LNCaP clone FGC (cell line): Measurements from ENCODE around the gene BCAR3.
"Not testable (repeated sequence)": the region's sequence is repeated elsewhere in the genome, so short reads cannot be mapped to it uniquely, and the experiment has no call there.

ENCODE experiments used
- DNase-seq: peaks from one replicate; pipeline ENCODE4 v3.0.0-alpha.2; 2011; ENCODE audit warnings: low read depth
- H3K4me3 ChIP-seq: 2 replicates; pipeline ENCODE4 v1.5.1; 2011; ENCODE audit warnings: mild to moderate bottlenecking, low read depth, low read length, control low read depth
- CTCF ChIP-seq: IDR thresholded peaks from 2 replicates; pipeline ENCODE4 v1.5.1; 2012; ENCODE audit warnings: mild to moderate bottlenecking; ENCODE audit not compliant: control insufficient read depth, insufficient read depth; ENCODE audit errors: extremely low read depth

Gene BCAR3

GRCh38 chr1:93675931-93676330, 5.7 kb downstream of the BCAR3 start:
- no peak for DNase-seq
- no peak overlapping the region for H3K4me3 ChIP-seq
- no peak for TF ChIP-seq CTCF

GRCh38 chr1:93675271-93675670, 6.4 kb downstream of the BCAR3 start:
- no peak for DNase-seq
- no peak overlapping the region for H3K4me3 ChIP-seq
- no peak for TF ChIP-seq CTCF

- DNase-seq, H3K4me3 ChIP-seq: not testable (repeated sequence)
Measured at GRCh38 chr1:93674071-93674470, 7.6 kb downstream of the BCAR3 start.

- TF ChIP-seq CTCF, result no peak
- no peak for DNase-seq
- H3K4me3 ChIP-seq, result no peak overlapping the region
Measured at GRCh38 chr1:93673163-93673829, 8.3 kb downstream of the BCAR3 start.

- no peak for DNase-seq
- TF ChIP-seq CTCF, result no peak
- no peak overlapping the region for H3K4me3 ChIP-seq
Measured at GRCh38 chr1:93672477-93673162, 9.0 kb downstream of the BCAR3 start.

- no peak overlapping the region for H3K4me3 ChIP-seq
- DNase-seq, result no peak
- no peak for TF ChIP-seq CTCF
Measured at GRCh38 chr1:93672069-93672468, 9.6 kb downstream of the BCAR3 start.

GRCh38 chr1:93671099-93671621, 10.5 kb downstream of the BCAR3 start:
- TF ChIP-seq CTCF, result no peak
- DNase-seq, result no peak
- H3K4me3 ChIP-seq, result no peak overlapping the region
